Activated CD4-positive, alpha-beta T cell treated with anti-CD3 and anti-CD28 coated beads for 36 hours (primary cell): ENCODE data around the gene CDKN2AIP. TPM values are rescaled to one million over a fixed set of nuclear protein-coding genes. Genes with fewer than 3 reads are reported as not detected.

Source experiments
- ATAC-seq: fragments of 200-7000 bp; cut with Tn5 transposase; one replicate; pipeline ENCODE4 v1.10.0; 2021; ENCODE audit warnings: mild to moderate bottlenecking, moderate library complexity
- CTCF ChIA-PET: fragments of 350-600 bp; sonication (Branson Sonifier 250); formaldehyde crosslinking; loops from one replicate; lab custom pipeline; 2021; ENCODE audit warnings: antibody characterized with exemption; lab: Charles Lee
- POLR2A ChIA-PET: fragments of 350-600 bp; sonication (Branson Sonifier 250); formaldehyde crosslinking; loops from one replicate; lab custom pipeline; 2021; ENCODE audit warnings: antibody characterized with exemption, inconsistent platforms; lab: Charles Lee
- DNase-seq: peaks from one replicate; pipeline ENCODE4 v3.0.0-alpha.2; 2020
- H3K27ac Mint-ChIP-seq: one replicate; pipeline ENCODE4 v1.8.0; 2021; ENCODE audit warnings: mixed read lengths
- H3K27me3 Mint-ChIP-seq: one replicate; pipeline ENCODE4 v1.8.0; 2021; ENCODE audit warnings: mixed read lengths
- H3K36me3 Mint-ChIP-seq: one replicate; pipeline ENCODE4 v1.8.0; 2021; ENCODE audit warnings: low read depth, mixed read lengths
- H3K4me1 Mint-ChIP-seq: one replicate; pipeline ENCODE4 v1.8.0; 2021; ENCODE audit warnings: mixed read lengths
- H3K4me3 Mint-ChIP-seq: one replicate; pipeline ENCODE4 v1.8.0; 2021; ENCODE audit warnings: mild to moderate bottlenecking, moderate library complexity, mixed read lengths
- H3K9me3 Mint-ChIP-seq: one replicate; pipeline ENCODE4 v1.8.0; 2021; ENCODE audit warnings: low read depth, mixed read lengths
- intact Hi-C, 2 experiments: fragments of 100-400 bp; cut with DNase I in 1 of 2; cut with micrococcal nuclease in 1 of 2; formaldehyde crosslinking; loops; one replicate each; pipeline versions ENCODE4 v1.14.2 to v1.15.1; 2022 to 2024; cut with DNase I, micrococcal nuclease
- total RNA-seq, 2 experiments: library from RNA; stranded (reverse); gene quantifications; one replicate each; pipeline ENCODE4 v1.2.3, GENCODE V29; 2021

CDKN2AIP gene
- total RNA-seq, 2 experiments from 2014 or later: 19.4 to 22.8 TPM

DNA sequence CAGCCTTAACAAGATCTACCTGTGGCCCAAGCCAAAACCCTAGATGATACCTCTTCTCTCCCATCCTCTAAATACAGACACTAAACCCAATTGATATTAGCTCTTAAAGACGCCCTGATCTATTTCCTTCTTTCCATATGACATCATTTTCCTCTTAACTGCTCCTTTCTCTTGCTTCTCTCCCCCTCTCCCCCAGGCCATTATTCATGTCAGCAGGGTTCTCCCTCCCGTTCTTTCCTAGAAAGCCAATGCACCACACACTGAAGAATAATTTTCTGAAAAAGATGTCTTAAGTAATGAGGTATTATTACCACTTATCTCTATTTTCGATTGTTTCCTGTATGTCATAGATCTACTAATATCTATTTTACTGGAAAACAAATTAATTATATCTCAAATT lies 50.7 kb downstream of the CDKN2AIP start:
- ATAC-seq (no peak), DNase-seq (no peak)
- Mint-ChIP-seq H3K4me1 (peaks cover 9% of the 10 kb centered on the region), H3K27me3 (no peaks in the 10 kb centered on the region), H3K27ac (no peak overlapping the region), H3K36me3 (peaks cover 14% of the 10 kb centered on the region), H3K9me3 (peaks cover 8% of the 10 kb centered on the region), H3K4me3 (no peak overlapping the region)
- POLR2A ChIA-PET: no interaction called here
- intact Hi-C loops: no loop called here
- CTCF ChIA-PET: no interaction called here

Other genes with a start within 250 kb of the CDKN2AIP start
- gene CLDN22, start 124.4 kb upstream of the CDKN2AIP start, total RNA-seq: not detected
- not detected for gene CLDN24, start 122.2 kb upstream of the CDKN2AIP start, total RNA-seq
- gene ING2, start 60.4 kb downstream of the CDKN2AIP start, total RNA-seq: 10 to 100 TPM; 19.9 to 30.0 TPM
- 10 to 100 TPM; 19.4 to 26.5 TPM for gene RWDD4, start 214.5 kb downstream of the CDKN2AIP start, total RNA-seq
- gene TRAPPC11, start 214.7 kb downstream of the CDKN2AIP start, total RNA-seq: 10 to 100 TPM; 27.7 to 37.9 TPM